Adipocyte (in vitro differentiated cells): ENCODE results near the gene ARHGAP6.
"Not testable (repeated sequence)": the region's sequence is repeated elsewhere in the genome, so short reads cannot be mapped to it uniquely, and the experiment has no call there.

Experiments used
- DNase-seq: peaks from one replicate; pipeline ENCODE4 v3.0.0-alpha.2; 2015; ENCODE audit warnings: low read depth
- H3K27me3 ChIP-seq: replicated peaks from 2 replicates; pipeline ENCODE4 v1.7.0; 2013; ENCODE audit warnings: mild to moderate bottlenecking, low read length, moderate library complexity; ENCODE audit not compliant: control insufficient read depth, insufficient read depth
- H3K36me3 ChIP-seq: 2 replicates; pipeline ENCODE4 v1.7.0; 2013; ENCODE audit warnings: low read length, mild to moderate bottlenecking, moderate library complexity; ENCODE audit not compliant: control insufficient read depth, insufficient read depth, severe bottlenecking
- H3K4me1 ChIP-seq: 2 replicates; pipeline ENCODE4 v1.7.0; 2013; ENCODE audit warnings: mild to moderate bottlenecking, low read length, moderate library complexity; ENCODE audit not compliant: control insufficient read depth, insufficient read depth
- H3K4me3 ChIP-seq: 2 replicates; pipeline ENCODE4 v1.7.0; 2013; ENCODE audit warnings: mild to moderate bottlenecking, low read length, moderate library complexity
- H3K9ac ChIP-seq: 2 replicates; pipeline ENCODE4 v1.7.0; 2013; ENCODE audit warnings: mild to moderate bottlenecking, low read length, moderate library complexity
- H3K9me3 ChIP-seq: 2 replicates; pipeline ENCODE4 v1.7.0; 2013; ENCODE audit warnings: mild to moderate bottlenecking, low read length, moderate library complexity; ENCODE audit not compliant: control insufficient read depth

Gene ARHGAP6

DNA sequence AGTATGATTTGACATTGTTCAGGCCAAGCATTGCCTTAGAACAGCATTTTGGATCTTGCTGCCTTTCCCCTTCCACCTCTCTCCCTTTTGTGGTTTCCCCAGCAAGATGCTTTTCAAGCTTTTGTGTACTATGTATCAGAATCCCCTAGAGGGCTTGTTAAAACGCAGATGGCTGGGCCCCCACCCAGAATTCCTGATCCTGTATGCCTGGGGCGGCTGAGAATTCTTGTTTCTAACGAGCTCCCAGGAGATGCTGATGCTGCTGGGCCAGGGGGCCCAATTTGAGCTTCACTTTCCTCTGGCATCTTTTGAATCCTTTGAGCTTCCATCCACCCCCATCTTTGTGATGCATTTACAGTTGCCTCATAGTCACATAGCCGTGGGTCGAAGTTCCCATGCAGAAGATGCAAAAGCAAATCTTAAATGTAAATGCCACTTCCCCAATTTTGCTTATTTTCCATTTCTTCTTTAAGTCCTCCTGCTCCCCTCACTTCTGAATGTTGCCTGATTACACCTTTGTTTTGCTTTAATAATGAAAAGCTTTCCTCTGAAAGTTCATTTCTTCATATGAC, 536.1 kb downstream of the ARHGAP6 start:
- DNase-seq = peak; percentile 54
- no peaks in the 10 kb centered on the region for H3K27me3 ChIP-seq

DNA sequence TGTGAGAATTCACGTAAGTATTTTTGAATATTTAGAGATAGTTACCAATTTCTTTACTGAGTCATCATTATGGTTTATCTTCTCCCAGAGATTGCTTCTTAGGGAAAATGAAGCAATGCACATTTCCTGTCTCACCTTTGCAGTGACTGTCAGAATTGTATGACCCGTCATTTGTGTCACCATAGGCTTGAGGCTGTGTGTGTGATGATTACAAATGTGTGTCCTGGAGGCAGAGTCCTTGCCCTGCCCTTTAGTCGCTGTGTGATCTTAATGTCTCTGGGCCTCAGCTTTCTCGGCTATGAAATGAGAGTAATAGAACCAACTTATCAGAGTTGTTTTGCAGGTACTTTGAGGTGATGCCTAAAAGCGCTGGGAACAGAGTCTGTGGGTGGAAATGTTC, 540.7 kb downstream of the ARHGAP6 start:
- no peaks in the 10 kb centered on the region for H3K9me3 ChIP-seq
- no peak overlapping the region for H3K9ac ChIP-seq
- no peak for DNase-seq
- H3K27me3 ChIP-seq = no peaks in the 10 kb centered on the region
- no peaks in the 10 kb centered on the region for H3K4me1 ChIP-seq
- no peak overlapping the region for H3K4me3 ChIP-seq
- H3K36me3 ChIP-seq = peaks cover 23% of the 10 kb centered on the region

More for the DNA sequence above, 536.1 kb downstream of the ARHGAP6 start:
- no peaks in the 10 kb centered on the region for H3K9me3 ChIP-seq
- no peak overlapping the region for H3K9ac ChIP-seq
- no peaks in the 10 kb centered on the region for H3K4me1 ChIP-seq
- H3K36me3 ChIP-seq = no peaks in the 10 kb centered on the region
- H3K4me3 ChIP-seq = no peak overlapping the region

DNA sequence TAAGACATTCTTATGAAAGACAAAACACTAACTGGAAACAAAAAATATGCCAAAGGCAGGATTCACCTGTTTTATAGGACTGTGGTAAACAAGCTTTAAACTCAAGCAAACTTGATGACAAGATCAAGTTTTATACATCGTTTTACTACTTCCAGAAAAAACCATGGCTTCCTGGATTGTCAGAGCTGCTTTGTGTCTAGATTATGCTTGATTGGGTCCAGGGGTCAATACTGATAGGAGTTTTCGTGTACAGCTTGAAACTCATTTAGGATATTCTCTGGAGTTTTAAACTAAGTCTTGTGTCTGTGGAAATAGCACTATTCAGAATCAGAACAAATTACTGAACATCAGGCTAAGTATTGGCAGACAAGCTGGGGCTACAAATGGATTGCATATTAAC, 541.6 kb downstream of the ARHGAP6 start:
- Histone ChIP-seq H3K36me3 (peaks cover 33% of the 10 kb centered on the region), H3K4me3 (no peak overlapping the region), H3K9me3 (no peaks in the 10 kb centered on the region), H3K9ac (no peak overlapping the region), H3K4me1 (no peaks in the 10 kb centered on the region), H3K27me3 (no peaks in the 10 kb centered on the region)
- DNase-seq = no peak

DNA sequence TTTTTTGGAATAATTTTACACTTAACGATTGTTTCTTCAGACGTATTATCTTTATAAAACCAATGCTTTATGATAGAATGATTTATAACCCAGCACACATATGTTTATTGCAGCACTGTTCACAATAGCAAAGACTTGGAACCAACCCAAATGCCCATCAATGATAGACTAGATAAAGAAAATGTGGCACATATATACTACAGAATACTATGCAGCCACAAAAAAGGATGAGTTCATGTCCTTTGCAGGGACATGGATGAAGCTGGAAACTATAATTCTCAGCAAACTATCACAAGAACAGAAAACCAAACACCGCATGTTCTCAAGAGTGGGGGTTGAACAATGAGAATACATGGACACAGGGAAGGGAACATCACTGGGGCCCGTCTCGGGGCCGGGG, 542.6 kb downstream of the ARHGAP6 start:
- H3K4me3 ChIP-seq, DNase-seq, H3K4me1 ChIP-seq, H3K9me3 ChIP-seq, H3K27me3 ChIP-seq, H3K9ac ChIP-seq: not testable (repeated sequence)
- H3K36me3 ChIP-seq = peaks cover 43% of the 10 kb centered on the region

DNA sequence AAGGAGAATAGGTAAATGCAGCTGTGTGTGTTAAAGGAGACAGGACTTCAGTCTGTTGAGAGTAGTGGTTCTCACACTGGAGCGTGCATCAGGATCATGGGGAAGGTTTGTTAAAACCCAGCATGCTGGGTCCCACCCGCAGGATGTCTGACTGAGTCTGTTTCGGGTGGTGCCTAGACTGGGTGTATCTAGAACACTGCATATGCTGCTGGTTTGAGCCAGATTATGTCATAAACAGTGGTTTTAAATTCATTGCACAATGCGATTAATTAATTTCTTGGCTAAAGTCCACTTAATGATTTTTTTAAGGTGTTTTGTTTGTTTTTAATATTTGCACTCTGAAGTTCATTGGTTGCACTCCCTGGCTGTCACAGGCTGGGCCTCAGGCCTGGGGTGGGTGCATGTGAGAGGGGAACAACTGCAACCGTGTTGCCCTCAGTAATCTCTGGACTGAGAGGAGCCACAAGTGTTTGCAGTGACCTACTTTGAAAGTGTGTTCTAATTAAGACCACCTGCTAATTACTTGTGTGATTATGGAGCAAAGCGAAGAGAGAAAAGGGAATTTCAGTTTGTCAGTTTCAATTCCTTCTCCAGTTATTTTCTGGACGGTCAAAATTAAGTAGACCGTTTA, 546.3 kb downstream of the ARHGAP6 start:
- Histone ChIP-seq H3K27me3 (no peaks in the 10 kb centered on the region), H3K9me3 (no peaks in the 10 kb centered on the region), H3K4me1 (no peaks in the 10 kb centered on the region), H3K9ac (no peak overlapping the region), H3K36me3 (peaks cover 80% of the 10 kb centered on the region), H3K4me3 (no peak overlapping the region)
- DNase-seq = no peak

DNA sequence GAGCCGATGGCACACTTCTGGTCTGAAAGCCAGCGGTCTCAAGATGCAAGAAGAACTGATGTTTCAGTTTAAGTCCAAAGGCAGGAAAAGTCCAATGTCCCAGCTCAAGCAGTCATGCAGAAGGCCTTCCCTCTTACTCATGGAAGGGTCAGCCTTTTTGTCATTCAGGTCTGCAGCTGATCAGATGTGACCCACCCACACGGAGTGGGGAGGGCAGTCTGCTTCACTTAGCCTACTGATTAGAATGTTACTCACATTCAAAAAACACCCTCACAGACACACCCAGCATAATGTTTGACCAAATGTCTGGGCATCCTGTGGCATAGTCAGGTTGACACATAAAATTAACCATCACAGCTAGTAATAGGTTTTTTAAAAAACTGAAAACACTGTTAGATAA, 548.0 kb downstream of the ARHGAP6 start:
- H3K36me3 ChIP-seq = peaks cover 82% of the 10 kb centered on the region
- no peak overlapping the region for H3K4me3 ChIP-seq
- H3K4me1 ChIP-seq = no peaks in the 10 kb centered on the region
- H3K27me3 ChIP-seq = no peaks in the 10 kb centered on the region
- DNase-seq = no peak
- H3K9me3 ChIP-seq = no peaks in the 10 kb centered on the region
- H3K9ac ChIP-seq = no peak overlapping the region

DNA sequence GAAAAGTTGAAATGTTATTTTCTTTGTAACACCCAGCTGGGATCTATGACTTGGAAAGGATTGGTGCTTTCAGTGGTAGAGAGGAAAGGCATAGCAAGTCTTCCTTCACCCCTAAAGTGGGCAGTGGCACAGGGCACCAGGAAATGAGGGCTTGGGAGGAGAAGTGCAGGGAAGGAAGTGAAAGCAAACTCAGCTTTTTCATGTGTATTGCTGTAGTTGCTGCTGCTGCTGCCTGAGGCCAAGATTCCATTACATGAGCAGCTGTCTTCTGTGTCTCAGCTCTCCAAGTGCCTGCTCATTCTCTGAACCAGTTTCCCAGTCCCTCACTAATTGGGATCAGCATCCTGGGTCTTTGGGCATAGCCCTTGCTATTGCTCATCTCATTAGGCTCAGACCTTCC, 552.0 kb downstream of the ARHGAP6 start:
- peaks cover 45% of the 10 kb centered on the region for H3K36me3 ChIP-seq
- H3K9me3 ChIP-seq = no peaks in the 10 kb centered on the region
- DNase-seq = peak; percentile 45

DNA sequence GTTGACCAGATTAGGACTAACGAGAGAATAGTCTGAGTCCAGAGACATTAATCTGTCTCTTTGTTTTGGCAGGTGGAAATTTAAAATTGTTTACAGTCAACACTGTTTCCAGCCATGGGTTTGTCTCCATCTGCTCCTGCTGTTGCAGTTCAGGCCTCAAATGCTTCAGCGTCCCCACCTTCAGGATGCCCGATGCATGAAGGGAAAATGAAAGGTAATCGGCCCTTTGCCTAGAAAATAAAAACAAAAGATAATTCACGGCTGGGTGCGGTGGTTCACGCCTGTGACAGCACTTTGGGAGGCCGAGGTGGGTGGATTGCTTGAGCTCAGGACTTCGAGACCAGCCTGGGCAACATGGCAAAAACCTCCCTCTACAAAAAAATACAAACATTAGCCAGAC, 553.8 kb downstream of the ARHGAP6 start:
- peak overlapping the region; percentile 87 for H3K4me3 ChIP-seq
- H3K4me1 ChIP-seq = peaks cover 14% of the 10 kb centered on the region
- peaks cover 27% of the 10 kb centered on the region for H3K36me3 ChIP-seq
- no peaks in the 10 kb centered on the region for H3K27me3 ChIP-seq
- no peak for DNase-seq
- peak overlapping the region; percentile 93 for H3K9ac ChIP-seq
- H3K9me3 ChIP-seq = no peaks in the 10 kb centered on the region

More for the DNA sequence above, 552.0 kb downstream of the ARHGAP6 start:
- Histone ChIP-seq H3K9ac (no peak overlapping the region), H3K4me3 (no peak overlapping the region), H3K4me1 (peaks cover 14% of the 10 kb centered on the region), H3K27me3 (no peaks in the 10 kb centered on the region)

DNA sequence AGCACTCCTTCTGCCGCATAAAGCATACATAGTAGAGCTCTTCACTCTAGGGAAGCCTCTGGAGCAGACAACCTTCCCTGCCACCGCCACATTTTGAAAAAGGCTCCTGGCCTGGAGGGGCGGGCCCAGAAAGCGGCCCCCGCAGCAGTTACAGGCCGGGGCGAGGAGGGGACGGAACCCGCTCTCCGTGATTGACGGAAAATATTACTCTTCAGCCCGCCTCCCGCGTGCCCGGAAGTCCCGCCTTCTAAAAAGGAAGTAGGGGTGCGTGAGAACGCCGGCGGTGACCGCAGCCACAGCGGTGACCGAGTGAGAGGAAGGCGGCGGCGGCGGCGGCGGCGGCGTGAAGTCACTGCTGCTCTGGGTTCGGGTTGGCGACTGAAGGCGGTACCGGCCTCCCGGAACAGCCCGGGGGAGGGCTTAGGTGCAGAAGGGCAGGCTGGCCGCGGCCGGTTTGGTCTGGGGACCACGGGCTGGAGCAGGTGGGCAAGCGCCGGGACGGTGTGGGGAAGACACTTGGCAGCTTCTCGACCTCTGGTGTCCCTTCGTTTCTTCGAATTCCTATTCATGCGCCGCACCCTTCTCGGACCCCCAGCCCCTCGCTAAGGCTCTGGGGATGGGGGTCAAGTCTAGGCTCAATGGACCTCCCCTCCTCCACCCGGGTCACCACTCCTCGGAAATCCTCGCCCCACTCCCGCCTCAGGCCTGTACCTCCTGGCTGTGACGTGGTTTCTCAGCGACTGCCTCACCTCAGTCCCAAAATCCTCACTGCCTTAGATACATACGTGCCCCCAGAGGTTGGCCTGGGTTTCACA, 554.5 kb downstream of the ARHGAP6 start, which contains the start of gene HCCS:
Gene HCCS, plus strand, starts transcription at position 296 of the 815 bp plus-strand sequence. CDS start 729 bp downstream, outside the sequence.
- Histone ChIP-seq H3K9me3 (no peaks in the 10 kb centered on the region), H3K27me3 (no peaks in the 10 kb centered on the region), H3K9ac (peak within 1 kb of the TSS; percentile 93), H3K4me1 (peaks cover 14% of the 10 kb centered on the region), H3K36me3 (peaks cover 20% of the 10 kb centered on the region), H3K4me3 (peak within 1 kb of the TSS; percentile 87)
- peak; percentile 90 for DNase-seq

DNA sequence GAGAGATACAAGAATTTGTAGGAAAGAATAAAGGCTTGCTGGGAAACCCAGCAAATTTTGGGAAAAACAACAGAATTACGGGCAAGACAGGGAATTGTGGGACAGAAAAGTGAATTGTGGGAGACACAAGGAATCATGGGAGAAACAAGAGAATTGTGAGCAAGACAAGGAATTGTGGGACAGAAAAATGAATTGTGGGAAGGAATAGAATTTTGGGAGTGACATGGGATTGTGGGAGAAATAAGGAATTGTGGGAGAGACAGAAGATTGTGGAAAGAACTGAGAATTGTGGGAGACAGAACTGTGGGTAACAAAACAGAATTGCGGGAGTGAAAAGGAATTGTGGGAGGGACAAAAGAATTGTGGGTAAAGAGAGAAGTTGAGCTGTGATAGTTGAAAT, 555.8 kb downstream of the ARHGAP6 start:
- no peak for DNase-seq
- Histone ChIP-seq H3K4me3 (no peak overlapping the region), H3K4me1 (peaks cover 14% of the 10 kb centered on the region), H3K27me3 (no peaks in the 10 kb centered on the region), H3K9me3 (no peaks in the 10 kb centered on the region), H3K9ac (no peak overlapping the region), H3K36me3 (peaks cover 7% of the 10 kb centered on the region)

DNA sequence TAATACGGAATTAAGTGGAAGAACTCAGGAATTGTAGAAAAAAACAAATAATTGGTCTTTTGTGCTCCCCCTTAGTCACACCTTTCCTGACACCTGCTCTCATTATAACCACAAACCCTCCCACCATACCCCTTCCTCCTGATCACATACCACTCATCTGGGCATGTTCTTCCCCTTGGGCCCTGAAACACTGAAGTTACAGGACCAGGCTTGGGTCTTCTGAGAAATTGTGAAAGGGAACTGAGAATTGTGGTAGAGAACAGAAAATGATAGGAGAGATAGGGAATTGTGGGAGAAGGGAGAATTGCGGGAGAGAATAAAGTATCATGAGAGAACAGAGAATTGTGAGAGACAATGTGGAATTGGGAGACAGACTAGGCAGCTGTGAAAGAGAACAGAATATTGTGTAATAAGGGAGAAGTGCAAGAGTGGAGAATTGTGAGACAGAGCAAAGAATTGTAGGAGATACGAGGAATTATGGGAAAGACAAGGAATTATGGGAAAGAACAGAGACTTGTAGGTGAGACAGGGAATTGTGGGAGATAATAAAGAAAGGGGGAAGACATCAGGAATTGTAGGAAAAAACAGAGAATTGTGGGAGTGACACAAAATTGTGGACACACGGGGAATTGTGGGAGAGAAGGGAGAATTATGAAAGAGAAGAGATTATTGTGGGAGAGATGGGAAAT, 557.3 kb downstream of the ARHGAP6 start:
- no peaks in the 10 kb centered on the region for H3K36me3 ChIP-seq
- no peak for DNase-seq
- H3K27me3 ChIP-seq = no peaks in the 10 kb centered on the region
- H3K4me3 ChIP-seq = no peak overlapping the region
- no peaks in the 10 kb centered on the region for H3K9me3 ChIP-seq
- peaks cover 14% of the 10 kb centered on the region for H3K4me1 ChIP-seq
- H3K9ac ChIP-seq = no peak overlapping the region
